Measurements from ENCODE around the gene LUZP1.

The LUZP1 gene

GRCh38 chr1:23120383-23120782, 48.3 kb downstream of the LUZP1 start:
- FAIRE-seq = no peak
- no peak for DNase-seq (ENCODE audit: insufficient read length, low spot score)

- DNase-seq (ENCODE audit: insufficient read length, low spot score) (no peak), FAIRE-seq (no peak)
These were observed 49.5 kb downstream of the LUZP1 start for GRCh38 chr1:23118957-23119792.

- FAIRE-seq = no peak
These were observed 50.2 kb downstream of the LUZP1 start for GRCh38 chr1:23118407-23118806.

GRCh38 chr1:23116921-23117699, 51.5 kb downstream of the LUZP1 start:
- no peak for FAIRE-seq

More at GRCh38 chr1:23118407-23118806, 50.2 kb downstream of the LUZP1 start:
- DNase-seq (ENCODE audit: insufficient read length, low spot score) = no peak

GRCh38 chr1:23116216-23116836, 52.3 kb downstream of the LUZP1 start:
- DNase-seq (ENCODE audit: insufficient read length, low spot score) = no peak
- no peak for FAIRE-seq

More at GRCh38 chr1:23116921-23117699, 51.5 kb downstream of the LUZP1 start:
- no peak for DNase-seq (ENCODE audit: insufficient read length, low spot score)

GRCh38 chr1:23114424-23115079, 54.1 kb downstream of the LUZP1 start:
- DNase-seq (ENCODE audit: insufficient read length, low spot score) = no peak
- no peak for FAIRE-seq

- no peak for FAIRE-seq
- no peak for DNase-seq (ENCODE audit: insufficient read length, low spot score)
These were observed 56.8 kb downstream of the LUZP1 start for GRCh38 chr1:23111600-23112535.

GRCh38 chr1:23110391-23110790, 58.3 kb downstream of the LUZP1 start:
- DNase-seq (ENCODE audit: insufficient read length, low spot score) (no peak), FAIRE-seq (no peak)

GRCh38 chr1:23108918-23109533, 59.6 kb downstream of the LUZP1 start:
- FAIRE-seq (no peak), DNase-seq (ENCODE audit: insufficient read length, low spot score) (no peak)

GRCh38 chr1:23103001-23103889, 65.4 kb downstream of the LUZP1 start:
- FAIRE-seq = peak; percentile 54
- DNase-seq (ENCODE audit: insufficient read length, low spot score) = peak; percentile 45

- FAIRE-seq (no peak), DNase-seq (ENCODE audit: insufficient read length, low spot score) (no peak)
These were observed 66.4 kb downstream of the LUZP1 start for GRCh38 chr1:23102289-23102688.

GRCh38 chr1:23101887-23102286, 66.8 kb downstream of the LUZP1 start:
- FAIRE-seq = no peak
- no peak for DNase-seq (ENCODE audit: insufficient read length, low spot score)

GRCh38 chr1:23101101-23101827, 67.4 kb downstream of the LUZP1 start:
- FAIRE-seq = no peak
- DNase-seq (ENCODE audit: insufficient read length, low spot score) = no peak

- peak; percentile 67 for DNase-seq (ENCODE audit: insufficient read length, low spot score)
- peak; percentile 40 for FAIRE-seq
These were observed 68.4 kb downstream of the LUZP1 start for GRCh38 chr1:23100074-23100748.

GRCh38 chr1:23099171-23099536, 69.5 kb downstream of the LUZP1 start:
- DNase-seq (ENCODE audit: insufficient read length, low spot score) (no peak), FAIRE-seq (no peak)

- DNase-seq (ENCODE audit: insufficient read length, low spot score) (peak; percentile 33), FAIRE-seq (no peak)
These were observed 70.0 kb downstream of the LUZP1 start for GRCh38 chr1:23098463-23099170.

- DNase-seq (ENCODE audit: insufficient read length, low spot score) (no peak), FAIRE-seq (no peak)
These were observed 71.3 kb downstream of the LUZP1 start for GRCh38 chr1:23097316-23097715.

All from HTR-8/SVneo (cell line).